Esophagus muscularis mucosa (tissue), 4 donors: ENCODE measurements around the gene PARP8. TPM values are rescaled to one million over a fixed set of nuclear protein-coding genes. Genes with fewer than 3 reads are reported as not detected.

Source experiments
- DNase-seq: peaks from one replicate; pipeline ENCODE4 v3.0.0-alpha.2; 2017; ENCODE audit errors: extremely low spot score
- H3K27ac ChIP-seq, 4 donors: fragments of 200-600 bp; sonication (generic); replicated peaks in 1 of 4; 1 replicate in 3 of 4; 2 replicates in 1 of 4; pipeline ENCODE4 v1.5.1; 2016 to 2019; ENCODE audit warnings: mild to moderate bottlenecking in 1 of 4
- H3K27me3 ChIP-seq, 4 donors: fragments of 200-600 bp; sonication (generic); one replicate each; pipeline versions ENCODE4 v1.5.1 to v1.6.0; 2016 to 2019
- H3K36me3 ChIP-seq, 4 donors: fragments of 200-600 bp; sonication (generic); one replicate each; pipeline ENCODE4 v1.5.1; 2016 to 2019
- H3K4me1 ChIP-seq, 4 donors: fragments of 200-600 bp; sonication (generic); one replicate each; pipeline ENCODE4 v1.5.1; 2016 to 2019
- H3K4me3 ChIP-seq, 4 donors: fragments of 200-600 bp; sonication (generic); 1 replicate in 2 of 4; 2 replicates in 2 of 4; pipeline ENCODE4 v1.5.1; 2016 to 2019; ENCODE audit warnings: mild to moderate bottlenecking in 4 of 4, moderate library complexity in 1 of 4
- H3K9me3 ChIP-seq, 4 donors: fragments of 200-600 bp; sonication (generic); 1 replicate in 3 of 4; 2 replicates in 1 of 4; pipeline ENCODE4 v1.5.1; 2016 to 2019
- EP300 ChIP-seq: sonication (generic); formaldehyde crosslinking; IDR thresholded peaks from one replicate; pipeline ENCODE4 v1.6.1; 2017; ENCODE audit warnings: antibody characterized with exemption
- POLR2A ChIP-seq: fragments of 450-650 bp; IDR thresholded peaks from one replicate; pipeline ENCODE4 v1.6.1; 2017; ENCODE audit warnings: antibody characterized with exemption, moderate library complexity, mild to moderate bottlenecking, low read depth
- POLR2AphosphoS5 ChIP-seq, 2 donors: sonication (generic); formaldehyde crosslinking; IDR thresholded peaks; one replicate each; pipeline ENCODE4 v1.6.1; 2017; ENCODE audit warnings: antibody characterized with exemption in 2 of 2
- WGBS: methylation state at CpG from one replicate; pipeline ENCODE4 v1.1.5; 2018; 5-methylcytosine and 5-hydroxymethylcytosine counted together
- intact Hi-C: fragments of 100-400 bp; cut with DNase I; formaldehyde crosslinking; loops from one replicate; pipeline ENCODE4 v1.15.1; 2023
- total RNA-seq, 4 donors: library from RNA; depleted of rRNA; stranded (reverse); fragments of >200 nt; gene quantifications; one replicate each; pipeline versions ENCODE4 v1.1.0 to v1.2.1, GENCODE V29; 2016
- TF ChIP-seq, protein P1 (sequence below), 3 experiments: fragments of 200-600 bp in 2 of 3; fragments of 450-650 bp in 1 of 3; sonication (generic) in 2 of 3; IDR thresholded peaks; one replicate each; pipeline ENCODE4 v1.5.1; 2017 to 2019; ENCODE audit warnings: antibody characterized with exemption in 3 of 3, mild to moderate bottlenecking in 2 of 3, moderate library complexity in 1 of 3

The PARP8 gene
- total RNA-seq, 4 donors from 2014 or later: 5.4 to 17.1 (median 9.7) TPM

GRCh38 chr5:50697739-50698138 is 31.3 kb downstream of the PARP8 start:
- H3K4me3 ChIP-seq: no peak overlapping the region
- TF ChIP-seq POLR2AphosphoS5 (IDR thresholded peaks at IDR 0.05) (no peak), POLR2A (no peak)
- peaks cover 0 to under 1% (median 0%) of the 10 kb centered on the region in 4 donors for H3K4me1 ChIP-seq
- H3K27me3 ChIP-seq: no peaks in the 10 kb centered on the region
- intact Hi-C loops: no loop called here
- no peak overlapping the region for H3K27ac ChIP-seq
- no peaks in the 10 kb centered on the region for H3K36me3 ChIP-seq
- no peak for DNase-seq
- H3K9me3 ChIP-seq: no peaks in the 10 kb centered on the region
- 91% methylated on average over 1 of the region's 1 CpG for WGBS

DNA sequence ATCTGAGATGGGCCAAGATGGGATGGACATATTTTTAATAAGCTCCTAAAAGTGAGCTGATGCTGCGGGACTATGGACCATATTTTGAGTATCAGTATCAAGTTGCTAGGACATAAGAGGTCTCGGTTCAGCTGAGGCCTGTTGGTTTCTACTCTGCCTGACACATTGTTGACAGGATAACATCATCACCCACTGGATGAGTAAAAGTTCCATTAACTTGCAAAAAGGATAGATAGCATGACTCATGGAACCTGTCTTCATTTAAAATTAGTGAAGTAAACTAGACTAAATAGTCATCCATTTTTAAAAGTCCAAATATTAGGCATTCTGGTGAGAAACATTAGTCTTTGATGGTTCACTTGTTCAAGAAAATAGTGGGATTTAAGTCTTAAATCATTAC is 33.3 kb downstream of the PARP8 start:
- H3K9me3 ChIP-seq: no peaks in the 10 kb centered on the region
- WGBS: 100% methylated on average over 2 of the region's 2 CpGs
- no peak overlapping the region for H3K27ac ChIP-seq
- H3K4me1 ChIP-seq: no peaks in the 10 kb centered on the region
- TF ChIP-seq, protein P1, sequence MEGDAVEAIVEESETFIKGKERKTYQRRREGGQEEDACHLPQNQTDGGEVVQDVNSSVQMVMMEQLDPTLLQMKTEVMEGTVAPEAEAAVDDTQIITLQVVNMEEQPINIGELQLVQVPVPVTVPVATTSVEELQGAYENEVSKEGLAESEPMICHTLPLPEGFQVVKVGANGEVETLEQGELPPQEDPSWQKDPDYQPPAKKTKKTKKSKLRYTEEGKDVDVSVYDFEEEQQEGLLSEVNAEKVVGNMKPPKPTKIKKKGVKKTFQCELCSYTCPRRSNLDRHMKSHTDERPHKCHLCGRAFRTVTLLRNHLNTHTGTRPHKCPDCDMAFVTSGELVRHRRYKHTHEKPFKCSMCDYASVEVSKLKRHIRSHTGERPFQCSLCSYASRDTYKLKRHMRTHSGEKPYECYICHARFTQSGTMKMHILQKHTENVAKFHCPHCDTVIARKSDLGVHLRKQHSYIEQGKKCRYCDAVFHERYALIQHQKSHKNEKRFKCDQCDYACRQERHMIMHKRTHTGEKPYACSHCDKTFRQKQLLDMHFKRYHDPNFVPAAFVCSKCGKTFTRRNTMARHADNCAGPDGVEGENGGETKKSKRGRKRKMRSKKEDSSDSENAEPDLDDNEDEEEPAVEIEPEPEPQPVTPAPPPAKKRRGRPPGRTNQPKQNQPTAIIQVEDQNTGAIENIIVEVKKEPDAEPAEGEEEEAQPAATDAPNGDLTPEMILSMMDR (IDR thresholded peaks at IDR 0.05): no peak
- TF ChIP-seq POLR2A: no peak
- no peak for TF ChIP-seq POLR2AphosphoS5 (IDR thresholded peaks at IDR 0.05)
- TF ChIP-seq EP300: no peak
- no peaks in the 10 kb centered on the region for H3K36me3 ChIP-seq
- no peak for DNase-seq
- H3K27me3 ChIP-seq: no peaks in the 10 kb centered on the region
- no peak overlapping the region for H3K4me3 ChIP-seq
- intact Hi-C loops: no loop called here

GRCh38 chr5:50700706-50701105 is 34.3 kb downstream of the PARP8 start:
- DNase-seq: no peak
- Histone ChIP-seq H3K36me3 (no peaks in the 10 kb centered on the region), H3K4me3 (no peak overlapping the region), H3K27me3 (no peaks in the 10 kb centered on the region), H3K27ac (no peak overlapping the region), H3K4me1 (no peaks in the 10 kb centered on the region), H3K9me3 (no peaks in the 10 kb centered on the region)
- 97% methylated on average over 4 of the region's 4 CpGs for WGBS
- TF ChIP-seq, protein P1 (IDR thresholded peaks at IDR 0.05): no peak
- TF ChIP-seq EP300 (no peak), POLR2A (no peak), POLR2AphosphoS5 (IDR thresholded peaks at IDR 0.05) (no peak)
- intact Hi-C loops: no loop called here

GRCh38 chr5:50702615-50703366 is 36.4 kb downstream of the PARP8 start:
- intact Hi-C loops: no loop called here
- no peaks in the 10 kb centered on the region for H3K9me3 ChIP-seq
- H3K27me3 ChIP-seq: no peaks in the 10 kb centered on the region
- no peak for TF ChIP-seq EP300
- no peak for TF ChIP-seq POLR2A
- TF ChIP-seq, protein P1 (IDR thresholded peaks at IDR 0.05): no peak
- 89% methylated on average over 9 of the region's 9 CpGs for WGBS
- H3K4me1 ChIP-seq: no peaks in the 10 kb centered on the region
- H3K36me3 ChIP-seq: no peaks in the 10 kb centered on the region
- H3K27ac ChIP-seq: no peak overlapping the region
- DNase-seq: no peak
- no peak overlapping the region for H3K4me3 ChIP-seq

- H3K27me3 ChIP-seq: no peaks in the 10 kb centered on the region
- no peaks in the 10 kb centered on the region for H3K36me3 ChIP-seq
- no peak for DNase-seq
- H3K4me3 ChIP-seq: no peak overlapping the region
- intact Hi-C loops: no loop called here
- no peak overlapping the region for H3K27ac ChIP-seq
- no peaks in the 10 kb centered on the region for H3K9me3 ChIP-seq
- 89% methylated on average over 1 of the region's 1 CpG for WGBS
- TF ChIP-seq POLR2A (no peak), POLR2AphosphoS5 (IDR thresholded peaks at IDR 0.05) (no peak), EP300 (no peak)
- TF ChIP-seq, protein P1 (IDR thresholded peaks at IDR 0.05): no peak
- no peaks in the 10 kb centered on the region for H3K4me1 ChIP-seq
These were observed 36.9 kb downstream of the PARP8 start for GRCh38 chr5:50703367-50703666.
